Measurements from ENCODE around the gene ALDH9A1. TPM values are rescaled to one million over a fixed set of nuclear protein-coding genes. Genes with fewer than 3 reads are reported as not detected.

Gene ALDH9A1
- total and polyA plus RNA-seq, 2 of the 8 experiments (the other 6 are each of a cell fraction or from before 2014, with no cell fraction given), result 57.6 to 63.8 TPM

DNA sequence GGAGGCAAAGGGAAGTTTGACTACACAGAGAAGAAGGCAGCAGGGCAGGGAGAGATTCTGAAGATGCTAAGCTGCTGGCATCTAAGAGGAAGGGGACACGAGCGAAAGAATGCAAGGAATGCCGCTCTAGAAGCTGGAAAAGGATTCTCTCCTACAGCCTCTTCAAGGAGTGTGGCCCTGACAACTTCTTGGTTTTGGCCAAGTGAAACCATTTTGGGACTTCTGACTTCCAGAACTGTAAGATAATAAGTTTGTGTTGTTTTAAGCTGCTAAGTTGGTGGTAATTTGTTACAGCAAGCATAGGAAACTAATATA, 38.8 kb downstream of the ALDH9A1 start:
- POLR2A ChIA-PET (ENCODE audit: partially characterized antibody), result interaction anchor here (0.9 to 3.1 kb wide), 4 partner anchors 9 to 59 kb away, joined by 3 to 15 read pairs (median 4); partner anchors contain the start of gene ALDH9A1
- H3K27ac ChIP-seq (ENCODE audit: low read depth, low read length), result 0 out of 2 replicates have a peak overlapping the region, but pooled peaks have one; percentile 22
- H3K23me2 ChIP-seq (ENCODE audit: low read depth, low read length), result no peaks in the 10 kb centered on the region
- H4K91ac ChIP-seq (replicated peaks; ENCODE audit: insufficient read length, low read length), result no peak overlapping the region
- H3K4me3 ChIP-seq (ENCODE audit: extremely low read depth in 1 of 4, insufficient read depth in 2 of 4, low read depth in 3 of 4, low read length in 4 of 4), result no peak overlapping the region
- CTCF ChIA-PET (ENCODE audit: partially characterized antibody), result interaction anchor here (0.6 to 2.3 kb wide), 2 partner anchors 58 to 224 kb away, joined by 3 to 18 read pairs; no protein-coding TSS in a partner anchor
- H3K23ac ChIP-seq (ENCODE audit: insufficient read length), result no peak overlapping the region
- no peak overlapping the region for H4K5ac ChIP-seq (ENCODE audit: insufficient read length, low read depth, low read length)
- H3K9me3 ChIP-seq (ENCODE audit: insufficient read depth in 2 of 2, low read depth in 1 of 2, low read length in 1 of 2), result no peaks in the 10 kb centered on the region
- TF ChIP-seq TEAD4 (IDR thresholded peaks at IDR 0.05; ENCODE audit: low read depth, low read length) (peak; percentile 96), YY1 (IDR thresholded peaks at IDR 0.05; ENCODE audit: low read depth, low read length) (0 out of 2 replicates have a peak, but pooled peaks have one; percentile 41), POLR2AphosphoS5 (IDR thresholded peaks at IDR 0.05; ENCODE audit: low read depth, low read length) (no peak), EGR1 (IDR thresholded peaks at IDR 0.05; ENCODE audit: borderline replicate concordance, low read depth, low read length) (no peak)
- H3K79me2 ChIP-seq (ENCODE audit: control insufficient read depth in 1 of 2, insufficient read depth in 2 of 2, low read length in 2 of 2), result no peaks in the 10 kb centered on the region
- no peak overlapping the region for H4K8ac ChIP-seq (ENCODE audit: extremely low read depth, insufficient read depth, low read length)
- no peaks in the 10 kb centered on the region; a peak in 1 of 7 replicates for H3K4me1 ChIP-seq (replicated peaks in 1 of 4; ENCODE audit: control insufficient read depth in 3 of 4, insufficient read depth in 4 of 4, low read length in 3 of 4)
- no peaks in the 10 kb centered on the region for H3K27me3 ChIP-seq (replicated peaks in 1 of 4; ENCODE audit: control insufficient read depth in 3 of 4, extremely low read depth in 1 of 4, insufficient read depth in 3 of 4, low read length in 3 of 4)
- H2BK12ac ChIP-seq (ENCODE audit: low read depth, low read length), result no peak overlapping the region
- H2AFZ ChIP-seq (ENCODE audit: low read length), result no peak overlapping the region
- H4K20me1 ChIP-seq (replicated peaks in 1 of 2; ENCODE audit: control insufficient read depth in 1 of 2, insufficient read depth in 2 of 2, low read length in 2 of 2), result peaks cover 0 to 3% of the 10 kb centered on the region in 2 experiments
- H2AK5ac ChIP-seq (ENCODE audit: low read depth, low read length), result no peak overlapping the region
- 46% methylated on average over 3 of the region's 3 CpGs; no CpG with 5 or more reads in 1 of the 2 experiments for WGBS, 2 experiments (ENCODE audit: extremely low coverage in 1 of 2, insufficient coverage in 1 of 2, insufficient read length in 1 of 2, insufficient replicate concordance in 2 of 2, low coverage in 1 of 2, low lambda C conversion rate in 2 of 2, missing lambda C conversion rate in 1 of 2)
- no peak overlapping the region for H3K56ac ChIP-seq (replicated peaks; ENCODE audit: insufficient read length, low read depth, low read length)
- peaks cover 3 to 41% (median 16%) of the 10 kb centered on the region in 4 experiments for H3K36me3 ChIP-seq (ENCODE audit: control insufficient read depth in 2 of 4, insufficient read depth in 4 of 4, low read length in 3 of 4)
- H2BK20ac ChIP-seq (ENCODE audit: low read length), result no peak overlapping the region
- H3K79me1 ChIP-seq (ENCODE audit: low read depth, low read length), result no peaks in the 10 kb centered on the region
- H3K14ac ChIP-seq (ENCODE audit: insufficient read length), result no peak overlapping the region
- no peak overlapping the region for H2BK15ac ChIP-seq (ENCODE audit: low read length)
- H3K18ac ChIP-seq (ENCODE audit: extremely low read depth, low read length), result no peak overlapping the region
- no peak overlapping the region for H2BK5ac ChIP-seq (ENCODE audit: low read depth, low read length)
- no peak overlapping the region for H2BK120ac ChIP-seq (replicated peaks; ENCODE audit: low read depth, low read length)
- no peak overlapping the region for H3K4me2 ChIP-seq (ENCODE audit: insufficient read depth in 1 of 2, low read depth in 2 of 2, low read length in 2 of 2)
- DNase-seq (ENCODE audit: low read depth in 1 of 2, low spot score in 2 of 2), result peak in 1 of 2 experiments; percentile 10
- H3K4ac ChIP-seq (replicated peaks; ENCODE audit: insufficient read length, low read depth, low read length), result no peak overlapping the region
- no peak for FAIRE-seq
- no peak overlapping the region for H3K9ac ChIP-seq (replicated peaks in 1 of 4; ENCODE audit: extremely low read depth in 1 of 4, low read depth in 3 of 4, low read length in 3 of 4)

Measured in H1 (cell line).